Measurements from ENCODE around the gene ZFHX3.
A peak's percentile ranks its signal among the peaks of the same experiment; 100 is the strongest.

The ZFHX3 gene

DNA sequence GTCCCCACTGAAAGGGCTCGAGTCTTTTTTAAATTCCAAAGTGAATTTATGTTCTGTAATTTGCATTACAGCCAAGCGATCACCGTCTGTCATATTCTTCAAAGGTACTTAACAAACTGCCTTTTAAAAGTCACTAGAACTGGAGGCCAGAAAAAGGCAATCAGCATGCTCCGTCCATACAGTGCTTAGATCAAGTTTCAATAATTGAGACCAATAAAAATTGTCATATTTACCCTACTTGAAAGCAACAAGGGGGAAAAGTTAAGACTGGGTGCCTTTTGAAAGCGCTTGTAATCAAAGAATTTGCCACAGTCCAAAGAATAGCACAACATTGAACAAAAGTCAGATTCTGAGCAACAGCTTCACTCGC lies 9.0 kb upstream of the ZFHX3 start:
- DNase-seq (ENCODE audit: low read depth), result no peak

DNA sequence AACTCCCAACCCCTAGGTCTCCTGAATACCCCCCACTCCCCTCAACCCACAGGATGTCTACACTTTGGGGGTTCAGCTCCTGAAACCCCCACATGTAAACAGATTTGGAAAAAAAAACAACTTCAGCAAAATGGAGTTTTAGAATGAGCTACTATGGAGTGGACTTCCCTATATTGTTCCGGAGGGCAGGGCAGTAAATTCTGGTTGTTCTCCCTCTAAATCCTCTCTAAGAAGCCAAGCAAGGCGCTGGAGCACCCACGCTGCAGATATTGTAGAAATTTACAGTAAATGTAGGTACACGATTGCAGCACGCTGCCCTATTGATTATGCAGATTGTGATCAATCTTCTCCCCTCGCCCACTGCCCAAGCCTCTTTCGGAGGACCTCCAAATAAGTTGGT lies 8.5 kb upstream of the ZFHX3 start:
- no peak for DNase-seq (ENCODE audit: low read depth)

GRCh38 chr16:73054813-73055482 lies 7.0 kb upstream of the ZFHX3 start:
- DNase-seq (ENCODE audit: low read depth), result no peak

DNA sequence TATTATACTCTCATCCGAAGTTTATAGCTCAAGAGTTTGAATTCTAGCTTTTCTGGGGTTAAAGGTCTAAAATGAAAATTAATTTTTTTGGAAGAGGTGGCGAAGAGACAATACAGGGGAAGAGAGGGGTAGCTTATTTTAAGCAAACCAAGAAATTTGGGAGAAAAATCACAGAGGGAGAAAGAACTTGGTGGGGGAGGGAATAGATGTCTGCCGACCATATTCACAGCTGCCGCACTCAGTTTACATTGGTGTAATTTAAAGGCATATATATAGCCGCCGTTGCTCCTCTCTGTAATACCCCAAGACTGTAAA lies 6.5 kb upstream of the ZFHX3 start:
- no peak for DNase-seq (ENCODE audit: low read depth)

- DNase-seq (ENCODE audit: low read depth), result no peak
These were observed 6.2 kb upstream of the ZFHX3 start for GRCh38 chr16:73054125-73054484.

GRCh38 chr16:73053364-73054124 lies 5.6 kb upstream of the ZFHX3 start:
- DNase-seq (ENCODE audit: low read depth), result no peak

- no peak for DNase-seq (ENCODE audit: low read depth)
These were observed 5.1 kb upstream of the ZFHX3 start for GRCh38 chr16:73053038-73053363.

DNA sequence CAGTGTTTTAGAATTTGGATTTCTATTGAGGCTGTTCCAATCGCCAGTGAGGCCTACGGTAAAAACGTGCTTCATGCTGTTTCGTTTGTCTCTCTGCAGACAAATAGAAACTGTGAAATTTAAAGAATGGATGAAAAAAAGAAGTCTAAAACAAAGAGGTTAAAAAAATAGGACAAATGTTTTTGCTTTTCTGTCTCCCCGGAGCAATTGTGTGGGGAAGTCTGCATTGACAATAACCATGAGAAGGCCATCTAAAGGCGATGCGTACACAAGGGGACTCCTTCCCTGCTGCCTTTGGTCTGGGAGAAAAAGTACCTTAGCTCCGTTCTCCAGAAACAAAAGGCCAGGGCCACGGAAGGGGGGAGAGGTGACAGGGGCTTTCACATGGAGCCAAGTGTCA lies 4.6 kb upstream of the ZFHX3 start:
- DNase-seq (ENCODE audit: low read depth), result no peak

- no peak for DNase-seq (ENCODE audit: low read depth)
These were observed 4.0 kb upstream of the ZFHX3 start for GRCh38 chr16:73051961-73052360.

DNA sequence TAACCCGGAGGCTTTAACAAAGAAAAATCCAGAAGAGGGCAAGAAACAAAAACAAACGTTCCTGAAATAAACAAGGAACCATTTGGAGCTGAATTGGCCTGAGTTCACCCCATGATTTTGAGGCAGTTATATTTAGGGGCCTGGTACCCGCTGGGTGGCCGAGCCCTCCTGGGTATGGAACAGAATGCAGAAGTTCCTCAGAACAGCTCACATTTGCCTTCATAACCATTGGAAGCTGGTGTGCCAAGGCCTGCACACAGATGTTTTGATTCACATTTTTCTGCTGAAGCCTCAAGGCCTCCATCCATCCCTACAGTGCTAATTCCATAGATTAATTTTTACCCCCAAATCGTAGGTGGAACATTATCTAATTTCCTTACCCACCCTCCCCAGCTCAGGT lies 3.3 kb upstream of the ZFHX3 start:
- no peak for DNase-seq (ENCODE audit: low read depth)

DNA sequence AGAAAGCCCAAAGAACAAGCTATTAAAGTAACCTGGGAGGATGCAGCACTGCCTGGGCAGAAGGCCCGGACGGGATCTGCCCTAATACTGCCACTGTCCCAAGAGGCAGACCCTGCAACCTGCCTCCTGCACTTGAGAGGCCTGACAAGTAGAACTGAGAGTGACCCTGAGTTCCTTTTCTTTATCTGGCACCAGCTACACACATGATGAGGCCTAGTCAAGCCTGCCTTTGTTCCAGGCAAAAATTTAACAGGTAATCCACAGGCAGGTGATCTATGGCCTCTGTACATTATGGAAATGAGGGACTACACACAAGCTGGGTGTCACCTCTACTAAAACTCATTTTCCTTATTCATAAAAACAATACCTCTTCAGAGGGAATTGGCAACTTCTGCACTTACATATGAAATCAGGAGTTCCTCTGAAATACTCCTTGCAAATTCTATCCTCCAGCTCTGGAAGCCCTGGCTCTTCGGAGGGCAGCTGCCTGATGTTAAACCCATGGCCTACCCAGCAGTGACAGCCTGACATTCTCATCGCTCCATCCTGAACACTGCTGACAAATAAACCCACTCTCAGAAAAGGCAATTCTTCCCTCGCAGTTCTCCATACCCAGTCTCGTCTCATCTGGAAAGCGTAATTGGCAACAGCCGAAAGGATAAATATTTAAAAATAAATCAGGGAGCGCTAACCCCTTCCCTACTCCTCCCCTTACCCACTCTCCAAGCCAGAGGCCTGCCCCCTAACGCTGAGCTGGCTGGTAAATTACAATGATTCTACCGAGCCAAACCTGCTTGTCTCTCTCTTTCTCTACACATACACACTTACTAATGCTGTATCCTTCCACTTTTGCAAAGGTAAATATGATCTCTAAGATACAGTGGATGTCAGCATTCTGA lies 2.5 kb upstream of the ZFHX3 start:
- DNase-seq (ENCODE audit: low read depth), result no peak

DNA sequence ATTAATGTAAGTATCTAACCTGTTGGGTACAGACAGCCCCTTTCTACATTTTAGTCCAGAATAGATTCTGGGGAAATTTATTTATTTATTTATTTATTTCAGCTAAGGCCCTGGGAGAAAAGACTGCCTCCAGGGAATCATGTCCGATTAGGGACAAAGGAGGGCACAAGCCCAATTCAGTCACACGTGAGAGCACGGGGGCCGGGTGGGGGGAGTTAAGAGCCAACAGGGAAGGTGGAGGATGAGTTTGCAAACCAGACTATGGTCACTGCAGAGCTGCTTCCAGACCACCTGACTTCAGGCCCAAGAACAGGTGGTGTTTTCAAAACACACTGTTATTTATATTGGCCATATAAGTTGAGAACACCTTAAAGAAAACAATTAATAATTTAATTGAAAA lies 1.6 kb upstream of the ZFHX3 start:
- DNase-seq (ENCODE audit: low read depth), result no peak

DNA sequence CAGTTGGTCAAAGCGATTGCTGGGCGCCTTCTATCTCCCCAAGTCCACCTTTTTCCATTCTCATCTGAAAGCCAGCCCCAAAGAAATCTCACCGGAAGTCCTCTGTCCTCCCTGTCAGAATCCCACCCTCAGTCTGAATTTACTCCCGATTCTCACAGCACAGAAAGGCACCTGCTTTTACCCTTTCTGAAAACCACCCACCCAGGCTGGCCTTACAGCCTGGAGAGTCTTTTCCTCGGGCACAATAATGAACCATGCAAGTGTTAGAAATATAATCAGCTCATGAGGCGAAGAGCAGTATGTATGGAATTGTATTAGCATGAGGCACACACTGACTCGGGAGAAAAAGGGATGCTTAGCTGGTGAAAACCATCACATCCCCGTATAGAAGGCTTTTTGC lies 1.2 kb upstream of the ZFHX3 start:
- DNase-seq (ENCODE audit: low read depth), result no peak

GRCh38 chr16:73048292-73049080 lies 558 bp upstream of the ZFHX3 start:
- DNase-seq (ENCODE audit: low read depth), result no peak

- peak; percentile 86 for DNase-seq (ENCODE audit: low read depth)
These were observed 750 bp downstream of the ZFHX3 start for GRCh38 chr16:73047221-73047535.

DNA sequence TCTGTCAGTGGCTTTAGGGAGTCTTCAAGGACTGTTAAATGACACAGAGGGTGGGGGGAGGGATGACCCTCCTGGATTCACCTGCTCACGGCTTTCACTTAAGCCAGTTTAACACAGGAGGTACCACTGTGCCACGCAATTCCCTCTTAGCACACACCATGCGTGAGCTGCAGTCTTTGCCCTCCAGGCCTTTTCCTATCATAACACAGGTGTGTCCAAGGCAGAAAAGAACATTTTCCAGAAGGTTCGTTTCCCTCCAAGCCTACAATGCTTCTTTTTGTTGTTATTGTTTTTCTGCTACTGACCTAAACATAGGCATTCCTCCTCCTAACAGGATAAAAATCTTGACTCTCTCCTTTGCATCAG lies 1.1 kb downstream of the ZFHX3 start:
- no peak for DNase-seq (ENCODE audit: low read depth)

GRCh38 chr16:73046202-73046848 lies 1.6 kb downstream of the ZFHX3 start:
- no peak for DNase-seq (ENCODE audit: low read depth)

DNA sequence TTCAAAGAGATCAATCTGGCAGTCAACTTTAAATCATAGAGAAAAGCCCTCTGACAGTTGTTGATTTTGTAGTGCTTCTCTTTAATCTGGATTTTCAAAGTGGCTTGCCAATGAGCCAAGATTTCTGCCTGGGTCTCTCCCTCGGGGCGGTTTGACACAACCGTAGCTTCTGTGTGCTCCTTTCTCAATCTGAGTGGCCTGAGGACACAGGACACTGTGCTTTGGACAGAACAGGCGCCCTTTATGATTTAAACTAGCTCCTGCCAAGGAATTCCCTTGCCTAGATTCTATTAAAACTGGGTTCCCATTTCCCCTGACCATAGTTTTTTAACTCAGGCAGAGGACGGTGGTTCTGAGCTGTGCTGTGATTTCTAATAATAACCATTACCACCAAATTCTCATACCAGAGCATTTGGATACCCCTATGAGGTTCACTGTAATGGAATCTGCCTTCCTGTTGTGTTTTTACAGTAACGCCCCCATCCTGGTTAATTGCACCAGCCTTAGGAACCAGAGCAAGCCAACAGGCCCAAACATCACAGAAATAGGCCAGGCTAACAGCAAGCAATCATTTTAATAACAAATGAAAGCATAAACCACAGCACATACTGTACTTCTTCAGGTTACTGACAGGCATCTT lies 4.0 kb downstream of the ZFHX3 start:
- DNase-seq (ENCODE audit: low read depth), result no peak

DNA sequence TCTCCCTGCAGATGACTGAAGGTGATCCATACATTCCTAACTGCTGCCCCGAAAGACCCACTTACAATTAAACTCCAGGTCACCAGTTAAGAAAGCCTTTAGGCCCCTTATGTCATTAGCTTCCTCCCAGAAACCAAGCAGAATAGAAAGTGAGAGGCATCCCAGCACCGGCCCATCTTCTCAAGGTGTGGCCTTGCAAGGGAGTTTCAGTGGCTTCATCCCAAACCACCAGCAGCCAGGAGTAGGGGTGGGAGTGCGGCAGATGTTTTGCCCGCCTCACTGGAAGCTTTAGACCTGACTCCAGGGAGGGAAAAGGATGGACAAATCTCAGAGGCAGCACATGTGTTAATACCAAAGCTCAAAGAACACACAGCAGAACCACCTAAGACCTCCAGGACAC lies 5.1 kb downstream of the ZFHX3 start:
- no peak for DNase-seq (ENCODE audit: low read depth)

DNA sequence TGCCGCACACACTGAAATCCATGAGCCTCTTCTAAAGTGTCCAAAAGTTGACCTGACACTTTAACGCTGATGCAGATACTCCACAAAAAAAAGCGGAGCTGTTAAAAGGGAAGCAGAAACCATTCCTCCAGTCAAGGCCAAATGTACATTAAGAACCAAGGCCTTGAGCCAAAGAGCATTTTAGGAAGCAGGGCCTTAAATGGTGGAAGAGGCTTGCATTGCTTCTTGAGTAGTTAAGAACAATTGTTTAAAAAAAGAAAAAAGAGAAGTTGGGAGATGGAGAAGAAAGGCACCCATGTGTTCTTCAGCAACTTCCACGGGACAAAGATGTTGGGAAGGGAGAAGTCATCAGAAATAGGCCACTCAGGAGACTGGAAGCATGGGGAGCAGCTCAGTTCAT lies 6.3 kb downstream of the ZFHX3 start:
- DNase-seq (ENCODE audit: low read depth), result no peak

DNA sequence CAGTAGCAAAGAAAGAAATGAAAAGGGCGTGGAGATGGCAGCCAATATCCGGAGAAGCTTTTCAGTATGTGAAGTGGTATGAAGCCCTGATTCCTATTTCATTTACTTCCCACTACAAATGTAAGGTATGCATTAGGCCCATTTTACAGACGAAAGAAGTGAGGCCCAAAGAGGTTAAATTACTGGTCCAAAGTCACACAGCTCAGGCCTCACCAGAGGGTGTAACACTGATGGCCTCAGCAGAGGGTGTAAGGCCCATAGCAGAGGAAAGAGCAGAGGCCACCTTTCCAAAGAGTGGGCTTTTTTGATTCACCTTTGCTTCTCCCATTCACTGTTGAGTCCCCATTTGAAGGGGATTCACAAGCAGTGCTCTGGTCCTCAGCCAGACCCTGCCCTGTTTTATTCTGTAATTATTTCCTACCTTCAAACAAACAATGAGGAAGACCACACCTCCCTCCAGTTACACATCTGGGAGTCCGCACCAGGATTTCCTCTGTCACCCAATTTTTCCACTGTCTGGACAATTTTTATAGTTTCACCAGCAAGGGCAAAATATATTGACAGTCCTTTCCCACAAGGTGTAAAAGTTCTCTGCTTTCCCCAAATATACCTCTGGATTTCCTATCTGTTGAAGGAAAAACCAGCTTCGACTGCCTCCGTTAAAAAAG lies 7.1 kb downstream of the ZFHX3 start:
- no peak for DNase-seq (ENCODE audit: low read depth)

Measured in HS-5 (cell line).